SK-N-SH (cell line): ENCODE measurements around the gene MINDY4. TPM values are rescaled to one million over a fixed set of nuclear protein-coding genes. Genes with fewer than 3 reads are reported as not detected.

ENCODE experiments used
- CTCF ChIA-PET: fragments of 300-600, 350-600 bp; formaldehyde crosslinking; extraction: SDS; loops from one replicate; lab custom pipeline; 2021; lab: Yijun Ruan, JAX
- POLR2A ChIA-PET: fragments of 350-600 bp; sonication (Branson Sonifier 250); formaldehyde crosslinking; extraction: SDS; loops from one replicate; lab custom pipeline; 2020; ENCODE audit warnings: antibody characterized with exemption, inconsistent platforms; lab: Yijun Ruan, JAX
- DNase-seq: peaks from one replicate; pipeline ENCODE4 v3.0.0; 2012
- H2AFZ ChIP-seq: fragments of 200-600 bp; sonication (generic); 2 replicates; pipeline ENCODE4 v1.8.1; 2016; ENCODE audit warnings: antibody characterized with exemption, mild to moderate bottlenecking, low read depth
- H3F3A ChIP-seq: fragments of 200-600 bp; sonication (generic); replicated peaks from 2 replicates; pipeline ENCODE3; 2016; ENCODE audit warnings: antibody characterized with exemption, mild to moderate bottlenecking; ENCODE audit not compliant: insufficient read depth
- H3K27ac ChIP-seq, 2 experiments: fragments of 200-500 bp in 1 of 2; fragments of 200-600 bp in 1 of 2; sonication (Bioruptor generic) in 1 of 2; sonication (generic), shearing (Covaris generic) in 1 of 2; 2 replicates each; pipeline versions ENCODE4 v1.5.1 to v1.6.1; 2014 to 2016; ENCODE audit warnings: low read depth in 2 of 2, inconsistent platforms in 1 of 2, low read length in 1 of 2, mild to moderate bottlenecking in 1 of 2, mixed read lengths in 1 of 2
- H3K27me3 ChIP-seq: fragments of 200-600 bp; sonication (generic), shearing (Covaris generic); 2 replicates; pipeline ENCODE4 v1.6.1; 2016; ENCODE audit warnings: mixed run types; ENCODE audit not compliant: insufficient read depth
- H3K36me3 ChIP-seq, 2 experiments: fragments of 200-500 bp in 1 of 2; fragments of 200-600 bp in 1 of 2; sonication (Bioruptor generic) in 1 of 2; sonication (generic) in 1 of 2; replicated peaks in 1 of 2; 2 replicates each; pipeline versions ENCODE3 to v1.5.1; 2014 to 2016; ENCODE audit warnings: low read length in 1 of 2, mild to moderate bottlenecking in 1 of 2; ENCODE audit not compliant: insufficient read depth in 2 of 2, control insufficient read depth in 1 of 2
- H3K4me1 ChIP-seq, 2 experiments: fragments of 200-500 bp in 1 of 2; fragments of 200-600 bp in 1 of 2; sonication (Bioruptor generic) in 1 of 2; sonication (generic), shearing (Covaris generic) in 1 of 2; 2 replicates each; pipeline versions ENCODE4 v1.5.1 to v1.6.1; 2014 to 2016; ENCODE audit warnings: low read depth in 1 of 2, low read length in 1 of 2, mixed run types in 1 of 2; ENCODE audit not compliant: insufficient read depth in 2 of 2, control insufficient read depth in 1 of 2
- H3K4me2 ChIP-seq: fragments of 200-600 bp; sonication (generic), shearing (Covaris generic); 2 replicates; pipeline ENCODE4 v1.6.1; 2017; ENCODE audit warnings: mixed run types
- H3K4me3 ChIP-seq, 2 experiments: fragments of 200-500 bp in 1 of 2; fragments of 200-600 bp in 1 of 2; sonication (Bioruptor generic) in 1 of 2; sonication (generic), shearing (Covaris generic) in 1 of 2; 2 replicates each; pipeline versions ENCODE4 v1.5.1 to v1.8.1; 2014 to 2016; ENCODE audit warnings: low read depth in 2 of 2, inconsistent platforms in 1 of 2, low read length in 1 of 2, mild to moderate bottlenecking in 1 of 2, mixed read lengths in 1 of 2, moderate library complexity in 1 of 2
- H3K79me2 ChIP-seq: fragments of 200-600 bp; sonication (generic); 2 replicates; pipeline ENCODE4 v1.8.1; 2017; ENCODE audit warnings: mild to moderate bottlenecking; ENCODE audit not compliant: insufficient read depth
- H3K9ac ChIP-seq: fragments of 200-600 bp; sonication (generic); 2 replicates; pipeline ENCODE4 v1.6.1; 2017; ENCODE audit warnings: mixed run types
- H3K9me2 ChIP-seq: fragments of 200-600 bp; sonication (generic); 2 replicates; pipeline ENCODE4 v1.6.1; 2017; ENCODE audit warnings: mixed run types
- H3K9me3 ChIP-seq: fragments of 200-600 bp; sonication (generic); 2 replicates; pipeline ENCODE4 v1.6.1; 2017; ENCODE audit warnings: mixed run types, mild to moderate bottlenecking, moderate library complexity
- H4K20me1 ChIP-seq: fragments of 200-600 bp; sonication (generic); 2 replicates; pipeline ENCODE4 v1.6.1; 2017; ENCODE audit warnings: mild to moderate bottlenecking, mixed run types; ENCODE audit not compliant: insufficient read depth
- CHD2 ChIP-seq: fragments of 150-350 bp; IDR thresholded peaks from 2 replicates; pipeline ENCODE4 v1.6.1; 2018; ENCODE audit warnings: low read length; ENCODE audit not compliant: partially characterized antibody
- CTCF ChIP-seq: fragments of 200-600 bp; sonication (generic); IDR thresholded peaks from 2 replicates; pipeline ENCODE4 v1.6.1; 2017; ENCODE audit warnings: antibody characterized with exemption, mild to moderate bottlenecking, moderate library complexity
- ELF1 ChIP-seq: IDR thresholded peaks from 2 replicates; pipeline ENCODE4 v1.4.0; 2012
- EP300 ChIP-seq, 2 experiments: IDR thresholded peaks; 2 replicates each; pipeline versions ENCODE4 v1.4.0 to v1.6.1; 2012; ENCODE audit warnings: borderline replicate concordance in 1 of 2, low read depth in 1 of 2, low read length in 1 of 2
- EZH2phosphoT487 ChIP-seq: fragments of 200-600 bp; sonication (generic); IDR thresholded peaks from 2 replicates; pipeline ENCODE4 v1.6.1; 2017; ENCODE audit warnings: low read depth, mixed run types, mild to moderate bottlenecking, antibody characterized with exemption, moderate library complexity, borderline replicate concordance
- FOSL2 ChIP-seq: IDR thresholded peaks from 2 replicates; pipeline ENCODE4 v1.4.0; 2012; ENCODE audit warnings: low read depth, mild to moderate bottlenecking, moderate library complexity, borderline replicate concordance
- FOXM1 ChIP-seq: IDR thresholded peaks from 2 replicates; pipeline ENCODE4 v1.4.0; 2012; ENCODE audit warnings: low read depth, mild to moderate bottlenecking
- GABPA ChIP-seq: IDR thresholded peaks from 2 replicates; pipeline ENCODE4 v1.4.0; 2012; ENCODE audit warnings: low read depth, mild to moderate bottlenecking
- IRF3 ChIP-seq: fragments of 150-350 bp; IDR thresholded peaks from 2 replicates; pipeline ENCODE4 v1.6.1; 2016; ENCODE audit warnings: mild to moderate bottlenecking, low read depth, low read length
- JUND ChIP-seq: IDR thresholded peaks from 2 replicates; pipeline ENCODE4 v1.4.0; 2012
- MEF2A ChIP-seq: IDR thresholded peaks from 2 replicates; pipeline ENCODE4 v1.4.0; 2012; ENCODE audit warnings: low read depth, borderline replicate concordance
- MXI1 ChIP-seq: IDR thresholded peaks from 2 replicates; pipeline ENCODE4 v1.6.1; 2012; ENCODE audit warnings: mild to moderate bottlenecking, low read depth, low read length, improper control_type of control experiment
- NFIC ChIP-seq: IDR thresholded peaks from 2 replicates; pipeline ENCODE4 v1.4.0; 2012; ENCODE audit warnings: borderline replicate concordance
- NRF1 ChIP-seq: IDR thresholded peaks from 2 replicates; pipeline ENCODE4 v1.6.1; 2012; ENCODE audit warnings: low read depth, mild to moderate bottlenecking, low read length
- RCOR1 ChIP-seq: fragments of 150-350 bp; IDR thresholded peaks from 2 replicates; pipeline ENCODE4 v1.6.1; 2017; ENCODE audit warnings: antibody characterized with exemption, low read length
- REST ChIP-seq: IDR thresholded peaks from 2 replicates; pipeline ENCODE4 v1.6.1; 2012; ENCODE audit warnings: mild to moderate bottlenecking, low read depth, low read length, moderate library complexity
- RXRA ChIP-seq: IDR thresholded peaks from 2 replicates; pipeline ENCODE4 v1.4.0; 2012; ENCODE audit warnings: low read depth, mild to moderate bottlenecking, borderline replicate concordance
- TAF1 ChIP-seq: IDR thresholded peaks from 2 replicates; pipeline ENCODE4 v1.6.1; 2012; ENCODE audit warnings: low read depth, mild to moderate bottlenecking, low read length, moderate library complexity, borderline replicate concordance
- TCF12 ChIP-seq: IDR thresholded peaks from 2 replicates; pipeline ENCODE4 v1.4.0; 2012
- USF1 ChIP-seq: IDR thresholded peaks from 2 replicates; pipeline ENCODE4 v1.4.0; 2012; ENCODE audit warnings: low read depth, borderline replicate concordance
- USF2 ChIP-seq: fragments of 150-350 bp; IDR thresholded peaks from 2 replicates; pipeline ENCODE4 v1.6.1; 2017; ENCODE audit warnings: antibody characterized with exemption, low read length, low read depth, borderline replicate concordance
- ZBTB33 ChIP-seq: IDR thresholded peaks from 2 replicates; pipeline ENCODE4 v1.4.0; 2012; ENCODE audit warnings: low read depth, borderline replicate concordance
- WGBS: methylation state at CpG from one replicate; pipeline ENCODE4 v1.1.6; 2017; ENCODE audit warnings: low lambda C conversion rate; 5-methylcytosine and 5-hydroxymethylcytosine counted together
- polyA plus RNA-seq, 3 experiments: library from polyadenylated mRNA; depleted of rRNA; stranded (reverse); fragments of >200 nt; gene quantifications; 2 replicates each; pipeline ENCODE4 v1.2.3, GENCODE V29; 2012

MINDY4 gene
- polyA plus RNA-seq, 1 of the 3 experiments (the other 2 are of a cell fraction) = 1.8 TPM

- no peak for TF ChIP-seq MXI1
- no peak for TF ChIP-seq CHD2
- no peak for TF ChIP-seq GABPA
- no peak for TF ChIP-seq MEF2A
- no peak for TF ChIP-seq EZH2phosphoT487
- TF ChIP-seq ELF1 = no peak
- TF ChIP-seq, all 33 proteins: peak for 0
Observed at GRCh38 chr7:30735631-30736030, 35.6 kb upstream of the MINDY4 start (continued).

GRCh38 chr7:30736291-30736690, 34.9 kb upstream of the MINDY4 start:
- peaks cover 0 to 7% of the 10 kb centered on the region in 2 experiments; a peak in 1 of 4 replicates for H3K4me1 ChIP-seq
- no peaks in the 10 kb centered on the region for H4K20me1 ChIP-seq
- no peak overlapping the region for H3K27ac ChIP-seq
- no peak overlapping the region for H3K9ac ChIP-seq
- H3K4me2 ChIP-seq = no peak overlapping the region
- H3K36me3 ChIP-seq = no peaks in the 10 kb centered on the region
- no peak for DNase-seq
- H3K9me2 ChIP-seq = no peaks in the 10 kb centered on the region
- H3K9me3 ChIP-seq = no peaks in the 10 kb centered on the region
- ChIA-PET CTCF (interaction anchor here (0.6 to 6.4 kb wide), 5 partner anchors 9 to 461 kb away, joined by 3 to 69 read pairs (median 4); no protein-coding TSS in a partner anchor), POLR2A (no interaction called here)
- no peak overlapping the region for H2AFZ ChIP-seq
- TF ChIP-seq GABPA = no peak
- no peak for TF ChIP-seq EP300 (IDR thresholded peaks at IDR 0.05; ENCODE audit: borderline replicate concordance in 1 of 2, low read depth in 1 of 2, low read length in 1 of 2)
- TF ChIP-seq USF2 = no peak
- TF ChIP-seq RCOR1 = no peak
- no peak for TF ChIP-seq REST
- no peak for TF ChIP-seq NFIC
- TF ChIP-seq FOSL2 = no peak
- no peak for TF ChIP-seq USF1
- no peak for TF ChIP-seq NRF1
- no peak for TF ChIP-seq JUND
- no peak for TF ChIP-seq TAF1
- TF ChIP-seq ZBTB33 = no peak
- TF ChIP-seq TCF12 = no peak
- no peak for TF ChIP-seq RXRA
- TF ChIP-seq FOXM1 = no peak
- TF ChIP-seq IRF3 = no peak
- no peak for TF ChIP-seq CTCF
- no peaks in the 10 kb centered on the region for H3F3A ChIP-seq
- peaks cover 49% of the 10 kb centered on the region; the same call in 1 of the 2 replicates for H3K27me3 ChIP-seq
- H3K4me3 ChIP-seq = no peak overlapping the region
- 39% methylated on average over 4 of the region's 4 CpGs for WGBS
- H3K79me2 ChIP-seq = no peaks in the 10 kb centered on the region
